IMR-90 (cell line): ENCODE results near the gene BHLHA15. TPM values are rescaled to one million over a fixed set of nuclear protein-coding genes. Genes with fewer than 3 reads are reported as not detected.

ENCODE experiments used
- ATAC-seq: fragments of 200-7000 bp; cut with Tn5 transposase; 2 replicates; pipeline ENCODE4 v1.9.1; 2020; ENCODE audit warnings: low read depth, mild to moderate bottlenecking, moderate library complexity
- BruUV-seq: library from RNA; stranded (reverse); fragments of 400-500 nt; replicated peaks from 2 replicates; lab custom pipeline; 2021; lab: Mats Ljungman, UMichigan
- CTCF ChIA-PET: fragments of 300-600 bp; formaldehyde crosslinking; extraction: SDS; loops from one replicate; lab custom pipeline; 2021; ENCODE audit warnings: antibody characterized with exemption; lab: Yijun Ruan, JAX
- POLR2A ChIA-PET: fragments of 300-600 bp; sonication (Branson Sonifier 250); formaldehyde crosslinking; loops from one replicate; lab custom pipeline; 2022; ENCODE audit warnings: antibody characterized with exemption; ENCODE audit not compliant: unreplicated experiment; lab: Charles Lee
- DNase-seq: peaks from one replicate; pipeline ENCODE4 v3.0.0; 2013
- H2AFZ ChIP-seq: replicated peaks from 2 replicates; pipeline ENCODE3; 2013; ENCODE audit warnings: low read length, mild to moderate bottlenecking; ENCODE audit not compliant: poor library complexity
- H2AK5ac ChIP-seq: 2 replicates; pipeline ENCODE4 v1.6.1; 2013; ENCODE audit warnings: low read depth, low read length, inconsistent platforms
- H2AK9ac ChIP-seq: replicated peaks from 2 replicates; pipeline ENCODE3; 2013; ENCODE audit warnings: mild to moderate bottlenecking, low read depth, low read length, moderate library complexity; ENCODE audit not compliant: poor library complexity
- H2BK120ac ChIP-seq: 2 replicates; pipeline ENCODE4 v1.6.1; 2013; ENCODE audit warnings: low read depth, low read length, inconsistent platforms
- H2BK15ac ChIP-seq: 3 replicates; pipeline ENCODE4 v1.6.1; 2013; ENCODE audit warnings: low read depth, low read length, inconsistent platforms
- H2BK20ac ChIP-seq: 2 replicates; pipeline ENCODE4 v1.6.1; 2013; ENCODE audit warnings: low read depth, mild to moderate bottlenecking, inconsistent platforms, low read length, moderate library complexity
- H2BK5ac ChIP-seq: 2 replicates; pipeline ENCODE4 v1.6.1; 2013; ENCODE audit warnings: mild to moderate bottlenecking, low read depth, low read length, inconsistent platforms; ENCODE audit not compliant: poor library complexity, severe bottlenecking
- H3K14ac ChIP-seq: replicated peaks from 2 replicates; pipeline ENCODE4 v1.6.1; 2013; ENCODE audit warnings: low read depth, low read length, inconsistent platforms
- H3K18ac ChIP-seq: 2 replicates; pipeline ENCODE4 v1.6.1; 2013; ENCODE audit warnings: low read depth, low read length, control low read depth
- H3K23ac ChIP-seq: 2 replicates; pipeline ENCODE4 v1.6.1; 2013; ENCODE audit warnings: low read depth, low read length, inconsistent platforms
- H3K27ac ChIP-seq: 2 replicates; pipeline ENCODE4 v1.5.1; 2013; ENCODE audit warnings: mild to moderate bottlenecking, control low read depth, low read length; ENCODE audit not compliant: insufficient read depth
- H3K27me3 ChIP-seq: 2 replicates; pipeline ENCODE4 v1.6.1; 2013; ENCODE audit warnings: low read length; ENCODE audit not compliant: control insufficient read depth, insufficient read depth
- H3K36me3 ChIP-seq: 2 replicates; pipeline ENCODE4 v1.6.1; 2013; ENCODE audit warnings: low read length, mixed read lengths; ENCODE audit not compliant: control insufficient read depth, insufficient read depth
- H3K4ac ChIP-seq: 2 replicates; pipeline ENCODE4 v1.6.1; 2013; ENCODE audit warnings: low read depth, low read length, inconsistent platforms
- H3K4me1 ChIP-seq: 2 replicates; pipeline ENCODE4 v1.6.1; 2013; ENCODE audit warnings: low read length, mixed read lengths; ENCODE audit not compliant: control insufficient read depth, insufficient read depth
- H3K4me2 ChIP-seq: 2 replicates; pipeline ENCODE4 v1.6.1; 2013; ENCODE audit warnings: low read depth, mild to moderate bottlenecking, control low read depth, low read length, moderate library complexity
- H3K4me3 ChIP-seq: 2 replicates; pipeline ENCODE4 v1.5.1; 2013; ENCODE audit warnings: low read depth, mild to moderate bottlenecking, control low read depth, low read length, moderate library complexity; ENCODE audit not compliant: insufficient read depth
- H3K56ac ChIP-seq: 2 replicates; pipeline ENCODE4 v1.6.1; 2013; ENCODE audit warnings: low read length, inconsistent platforms; ENCODE audit not compliant: insufficient read depth; ENCODE audit errors: extremely low read depth
- H3K79me1 ChIP-seq, 2 experiments: 2 replicates each; pipeline ENCODE4 v1.6.1; 2013; ENCODE audit warnings: low read length in 2 of 2, inconsistent platforms in 1 of 2, low read depth in 1 of 2
- H3K9ac ChIP-seq: 2 replicates; pipeline ENCODE4 v1.6.1; 2013; ENCODE audit warnings: low read depth, low read length, control low read depth
- H3K9me1 ChIP-seq: 2 replicates; pipeline ENCODE4 v1.6.1; 2013; ENCODE audit warnings: low read length, inconsistent platforms; ENCODE audit not compliant: insufficient read depth
- H3K9me3 ChIP-seq: 2 replicates; pipeline ENCODE4 v1.6.1; 2013; ENCODE audit warnings: low read length; ENCODE audit not compliant: control insufficient read depth, insufficient read depth
- H4K20me1 ChIP-seq: 2 replicates; pipeline ENCODE4 v1.6.1; 2013; ENCODE audit warnings: low read length, inconsistent platforms; ENCODE audit not compliant: insufficient read depth
- H4K5ac ChIP-seq: 2 replicates; pipeline ENCODE4 v1.6.1; 2013; ENCODE audit warnings: mild to moderate bottlenecking, low read depth, low read length, control low read depth
- H4K8ac ChIP-seq, 2 experiments: 2 replicates each; pipeline ENCODE4 v1.6.1; 2013; ENCODE audit warnings: low read depth in 2 of 2, low read length in 2 of 2, control low read depth in 1 of 2, inconsistent platforms in 1 of 2
- H4K91ac ChIP-seq: 2 replicates; pipeline ENCODE4 v1.6.1; 2013; ENCODE audit warnings: low read depth, low read length, inconsistent platforms; ENCODE audit not compliant: insufficient read depth
- CHD1 ChIP-seq: IDR thresholded peaks from 2 replicates; pipeline ENCODE4 v1.6.1; 2012; ENCODE audit warnings: low read depth, low read length, improper control_type of control experiment
- FOS ChIP-seq: fragments of 150-350 bp; IDR thresholded peaks from 2 replicates; pipeline ENCODE4 v1.6.1; 2016; ENCODE audit warnings: low read depth, low read length
- MAFK ChIP-seq: IDR thresholded peaks from 2 replicates; pipeline ENCODE4 v1.6.1; 2012; ENCODE audit warnings: low read depth, low read length, improper control_type of control experiment
- MAZ ChIP-seq: IDR thresholded peaks from 2 replicates; pipeline ENCODE4 v1.6.1; 2012; ENCODE audit warnings: low read depth, mild to moderate bottlenecking, low read length, improper control_type of control experiment, moderate library complexity, borderline replicate concordance
- NFE2L2 ChIP-seq: fragments of 150-350 bp; IDR thresholded peaks from 2 replicates; pipeline ENCODE4 v1.6.1; 2016; ENCODE audit warnings: low read depth, mild to moderate bottlenecking, low read length
- POLR2A ChIP-seq: IDR thresholded peaks from 2 replicates; pipeline ENCODE4 v1.6.1; 2012; ENCODE audit warnings: mild to moderate bottlenecking, low read depth, low read length
- RAD21 ChIP-seq: IDR thresholded peaks from 2 replicates; pipeline ENCODE4 v1.6.1; 2012; ENCODE audit warnings: low read length, improper control_type of control experiment
- RCOR1 ChIP-seq: IDR thresholded peaks from 2 replicates; pipeline ENCODE4 v1.6.1; 2012; ENCODE audit warnings: mild to moderate bottlenecking, low read length, improper control_type of control experiment; ENCODE audit not compliant: insufficient replicate concordance
- SMC3 ChIP-seq: fragments of 150-350 bp; IDR thresholded peaks from 2 replicates; pipeline ENCODE4 v1.6.1; 2016; ENCODE audit warnings: low read depth, mild to moderate bottlenecking, antibody characterized with exemption, low read length, moderate library complexity
- WGBS, 2 experiments: methylation state at CpG; one replicate each; pipeline versions ENCODE4 v1.1.5 to v1.1.7; 2013; ENCODE audit warnings: missing lambda C conversion rate in 2 of 2; ENCODE audit not compliant: insufficient read length in 1 of 2; ENCODE audit errors: extremely low coverage in 2 of 2; 5-methylcytosine and 5-hydroxymethylcytosine counted together
- dilution Hi-C: fragments of 300-500 bp; cut with HindIII; formaldehyde crosslinking; loops from one replicate; pipeline ENCODE4 v1.14.3; 2018; ENCODE audit warnings: low sequenced_read_pairs; ENCODE audit not compliant: unreplicated experiment
- in situ Hi-C: fragments of 300-500 bp; cut with MboI; formaldehyde crosslinking; loops from 3 replicates; pipeline ENCODE4 v1.14.3; 2019; ENCODE audit warnings: low sequenced_read_pairs, inconsistent platforms, mixed read lengths
- intact Hi-C: fragments of 100-400 bp; cut with micrococcal nuclease; formaldehyde crosslinking; loops from 2 replicates; pipeline ENCODE4 v1.10.0; 2022
- polyA plus RNA-seq, 3 experiments: library from polyadenylated mRNA; depleted of rRNA; stranded (reverse); fragments of >200 nt; gene quantifications; 2 replicates each; pipeline ENCODE4 v1.2.3, GENCODE V29; 2012; ENCODE audit warnings: low replicate concordance in 1 of 3
- total RNA-seq: library from RNA; depleted of rRNA; stranded (reverse); fragments of >200 nt; gene quantifications from 2 replicates; pipeline ENCODE4 v1.2.3, GENCODE V29; 2012
- TF ChIP-seq, protein P1 (sequence below): conservative IDR thresholded peaks from 2 replicates; pipeline ENCODE4 v1.5.1; 2012; ENCODE audit warnings: mild to moderate bottlenecking, low read depth, low read length, improper control_type of control experiment
- TF ChIP-seq, protein P2 (sequence below): fragments of 150-350 bp; IDR thresholded peaks from 2 replicates; pipeline ENCODE4 v1.6.1; 2016; ENCODE audit warnings: low read depth, mild to moderate bottlenecking, low read length, moderate library complexity, borderline replicate concordance

BHLHA15 gene
- total and polyA plus RNA-seq, 2 of the 4 experiments (the other 2 are of a cell fraction), result not detected

DNA sequence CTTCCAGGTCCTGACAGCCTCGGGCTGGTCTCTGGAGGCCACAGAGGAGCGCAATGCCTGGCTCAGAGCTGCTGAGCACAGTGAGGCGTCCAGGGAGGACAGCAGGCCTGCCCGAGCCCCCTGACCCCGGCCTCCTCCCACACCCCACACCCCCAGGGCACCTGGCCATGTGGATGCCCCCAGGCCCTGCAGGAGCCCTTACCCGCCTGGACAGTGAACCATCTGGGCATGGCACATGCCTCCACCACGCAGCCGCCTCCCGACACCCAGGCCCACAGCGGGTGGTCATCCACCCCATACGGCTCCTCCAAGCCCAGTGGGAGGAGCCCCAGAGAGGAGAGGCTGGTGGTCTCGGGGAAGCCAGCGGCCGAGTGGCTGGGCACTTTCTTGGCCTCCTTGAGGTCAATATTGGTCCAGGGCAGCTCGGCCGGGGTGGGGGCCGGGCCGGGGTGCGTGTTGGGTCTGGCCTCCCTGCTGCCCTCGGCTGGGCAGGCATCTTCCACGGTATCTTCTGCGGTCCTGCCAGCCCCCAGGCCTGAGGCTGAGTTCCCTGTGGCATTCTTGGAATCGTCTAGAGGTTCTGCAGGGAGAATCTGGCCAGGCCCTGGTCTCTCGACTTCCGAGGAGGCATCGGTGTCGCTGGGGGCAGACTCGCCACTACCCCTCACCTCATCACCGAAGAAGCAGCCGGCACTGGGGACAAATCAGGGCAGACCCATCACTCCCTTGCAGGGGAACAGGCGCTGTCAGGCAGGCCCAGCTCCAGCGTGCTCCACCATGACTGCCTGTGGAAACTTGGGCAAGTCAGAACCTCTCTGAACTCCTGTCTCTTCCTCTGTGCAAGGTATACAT, 22.2 kb downstream of the BHLHA15 start:
- Histone ChIP-seq H3K4me2 (no peak overlapping the region), H3K56ac (no peak overlapping the region), H3K14ac (no peak overlapping the region), H3K4me1 (no peaks in the 10 kb centered on the region), H4K91ac (no peak overlapping the region), H3K23ac (no peak overlapping the region), H3K18ac (no peak overlapping the region), H3K9me1 (peaks cover 2% of the 10 kb centered on the region; the same call in 1 of the 2 replicates), H2BK15ac (no peak overlapping the region), H2BK20ac (no peak overlapping the region), H3K4me3 (no peak overlapping the region), H3K9ac (no peak overlapping the region), H3K9me3 (no peaks in the 10 kb centered on the region), H2BK5ac (no peak overlapping the region), H4K8ac (no peak overlapping the region), H4K5ac (no peak overlapping the region), H3K4ac (no peak overlapping the region), H3K79me1 (no peaks in the 10 kb centered on the region), H2BK120ac (no peak overlapping the region), H3K27ac (no peak overlapping the region), H3K27me3 (no peaks in the 10 kb centered on the region), H2AFZ (no peak overlapping the region), H2AK5ac (no peak overlapping the region), H4K20me1 (no peaks in the 10 kb centered on the region), H3K36me3 (peaks cover 30% of the 10 kb centered on the region; the same call in 1 of the 2 replicates), H2AK9ac (no peak overlapping the region)
- CTCF ChIA-PET, result no interaction called here
- no peak for TF ChIP-seq RAD21
- TF ChIP-seq RCOR1, result no peak
- TF ChIP-seq CHD1, result no peak
- no peak for TF ChIP-seq SMC3
- no peak for TF ChIP-seq MAZ
- no peak for TF ChIP-seq POLR2A
- TF ChIP-seq, protein P1, sequence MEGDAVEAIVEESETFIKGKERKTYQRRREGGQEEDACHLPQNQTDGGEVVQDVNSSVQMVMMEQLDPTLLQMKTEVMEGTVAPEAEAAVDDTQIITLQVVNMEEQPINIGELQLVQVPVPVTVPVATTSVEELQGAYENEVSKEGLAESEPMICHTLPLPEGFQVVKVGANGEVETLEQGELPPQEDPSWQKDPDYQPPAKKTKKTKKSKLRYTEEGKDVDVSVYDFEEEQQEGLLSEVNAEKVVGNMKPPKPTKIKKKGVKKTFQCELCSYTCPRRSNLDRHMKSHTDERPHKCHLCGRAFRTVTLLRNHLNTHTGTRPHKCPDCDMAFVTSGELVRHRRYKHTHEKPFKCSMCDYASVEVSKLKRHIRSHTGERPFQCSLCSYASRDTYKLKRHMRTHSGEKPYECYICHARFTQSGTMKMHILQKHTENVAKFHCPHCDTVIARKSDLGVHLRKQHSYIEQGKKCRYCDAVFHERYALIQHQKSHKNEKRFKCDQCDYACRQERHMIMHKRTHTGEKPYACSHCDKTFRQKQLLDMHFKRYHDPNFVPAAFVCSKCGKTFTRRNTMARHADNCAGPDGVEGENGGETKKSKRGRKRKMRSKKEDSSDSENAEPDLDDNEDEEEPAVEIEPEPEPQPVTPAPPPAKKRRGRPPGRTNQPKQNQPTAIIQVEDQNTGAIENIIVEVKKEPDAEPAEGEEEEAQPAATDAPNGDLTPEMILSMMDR, result no peak
- no peak for TF ChIP-seq FOS
- no peak for TF ChIP-seq MAFK
- TF ChIP-seq, protein P2, sequence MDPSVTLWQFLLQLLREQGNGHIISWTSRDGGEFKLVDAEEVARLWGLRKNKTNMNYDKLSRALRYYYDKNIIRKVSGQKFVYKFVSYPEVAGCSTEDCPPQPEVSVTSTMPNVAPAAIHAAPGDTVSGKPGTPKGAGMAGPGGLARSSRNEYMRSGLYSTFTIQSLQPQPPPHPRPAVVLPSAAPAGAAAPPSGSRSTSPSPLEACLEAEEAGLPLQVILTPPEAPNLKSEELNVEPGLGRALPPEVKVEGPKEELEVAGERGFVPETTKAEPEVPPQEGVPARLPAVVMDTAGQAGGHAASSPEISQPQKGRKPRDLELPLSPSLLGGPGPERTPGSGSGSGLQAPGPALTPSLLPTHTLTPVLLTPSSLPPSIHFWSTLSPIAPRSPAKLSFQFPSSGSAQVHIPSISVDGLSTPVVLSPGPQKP, result no peak
- no peak for TF ChIP-seq NFE2L2
- intact Hi-C loops (no loop called here), in situ Hi-C loops (loop anchor here (10.0 kb wide), 1 partner anchor 209 kb away; no protein-coding TSS in a partner anchor), dilution Hi-C loops (no loop called here)
- WGBS, 2 experiments, result 84% methylated on average over 8 of the region's 32 CpGs; no CpG with 5 or more reads in 1 of the 2 experiments
- TSS peak; percentile 52 for BruUV-seq
- DNase-seq, result no peak
- ATAC-seq, result no peak
- POLR2A ChIA-PET, result no interaction called here
